Measurements from ENCODE around the gene HAPSTR1. TPM values are rescaled to one million over a fixed set of nuclear protein-coding genes. Genes with fewer than 3 reads are reported as not detected.

HAPSTR1 gene
- total RNA-seq, 1 experiment from 2014 or later = 49.9 TPM

DNA sequence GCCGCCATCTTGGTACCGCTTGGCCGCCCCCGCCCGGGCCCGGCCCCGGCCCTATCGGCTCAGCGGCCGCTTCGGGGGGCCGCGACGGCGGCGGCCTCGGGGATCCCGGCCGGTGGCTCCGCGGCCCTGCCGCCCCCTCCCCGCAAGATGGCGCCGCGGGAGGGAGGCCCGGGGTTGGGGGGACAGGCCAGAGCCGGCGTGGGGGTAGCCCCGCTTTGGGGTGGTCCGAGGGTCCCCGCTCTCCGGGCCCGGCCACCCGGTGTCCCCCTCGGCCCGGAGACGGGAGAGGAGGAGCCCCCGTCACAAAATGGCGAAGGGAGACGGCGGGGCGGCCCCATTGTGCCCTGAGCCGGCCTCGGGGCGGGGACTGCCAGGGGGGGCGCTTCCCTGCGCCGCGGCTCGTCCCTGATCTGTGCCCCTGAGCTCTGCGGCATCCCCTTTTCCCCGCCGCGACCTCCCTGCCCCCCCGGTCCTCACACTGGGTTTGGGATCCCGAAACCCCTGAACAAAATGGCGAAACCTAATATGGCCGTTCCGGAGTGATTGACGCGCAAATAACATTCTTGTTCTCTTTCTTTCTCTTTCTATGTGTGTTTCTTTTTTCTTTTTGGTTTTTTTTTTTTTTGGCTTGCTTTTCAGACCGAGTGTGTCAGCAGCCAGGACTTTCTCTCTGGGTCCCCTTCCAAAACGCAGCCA lies 986 bp downstream of the HAPSTR1 start:
- no TSS peak for BruUV-seq (replicated peaks)
- DNase-seq (ENCODE audit: low read depth, low spot score) (no peak), ATAC-seq (peak; percentile 23)
- H3K4me3 ChIP-seq (ENCODE audit: low read depth in 2 of 2, low read length in 2 of 2) = peak overlapping the region; percentile 91 to 93
- peaks cover 31% of the 10 kb centered on the region for H3K4me1 ChIP-seq (ENCODE audit: control insufficient read depth, insufficient read depth, low read length)
- no peaks in the 10 kb centered on the region for H3K27me3 ChIP-seq (ENCODE audit: control insufficient read depth, insufficient read depth, low read length)
- TF ChIP-seq, protein P1, sequence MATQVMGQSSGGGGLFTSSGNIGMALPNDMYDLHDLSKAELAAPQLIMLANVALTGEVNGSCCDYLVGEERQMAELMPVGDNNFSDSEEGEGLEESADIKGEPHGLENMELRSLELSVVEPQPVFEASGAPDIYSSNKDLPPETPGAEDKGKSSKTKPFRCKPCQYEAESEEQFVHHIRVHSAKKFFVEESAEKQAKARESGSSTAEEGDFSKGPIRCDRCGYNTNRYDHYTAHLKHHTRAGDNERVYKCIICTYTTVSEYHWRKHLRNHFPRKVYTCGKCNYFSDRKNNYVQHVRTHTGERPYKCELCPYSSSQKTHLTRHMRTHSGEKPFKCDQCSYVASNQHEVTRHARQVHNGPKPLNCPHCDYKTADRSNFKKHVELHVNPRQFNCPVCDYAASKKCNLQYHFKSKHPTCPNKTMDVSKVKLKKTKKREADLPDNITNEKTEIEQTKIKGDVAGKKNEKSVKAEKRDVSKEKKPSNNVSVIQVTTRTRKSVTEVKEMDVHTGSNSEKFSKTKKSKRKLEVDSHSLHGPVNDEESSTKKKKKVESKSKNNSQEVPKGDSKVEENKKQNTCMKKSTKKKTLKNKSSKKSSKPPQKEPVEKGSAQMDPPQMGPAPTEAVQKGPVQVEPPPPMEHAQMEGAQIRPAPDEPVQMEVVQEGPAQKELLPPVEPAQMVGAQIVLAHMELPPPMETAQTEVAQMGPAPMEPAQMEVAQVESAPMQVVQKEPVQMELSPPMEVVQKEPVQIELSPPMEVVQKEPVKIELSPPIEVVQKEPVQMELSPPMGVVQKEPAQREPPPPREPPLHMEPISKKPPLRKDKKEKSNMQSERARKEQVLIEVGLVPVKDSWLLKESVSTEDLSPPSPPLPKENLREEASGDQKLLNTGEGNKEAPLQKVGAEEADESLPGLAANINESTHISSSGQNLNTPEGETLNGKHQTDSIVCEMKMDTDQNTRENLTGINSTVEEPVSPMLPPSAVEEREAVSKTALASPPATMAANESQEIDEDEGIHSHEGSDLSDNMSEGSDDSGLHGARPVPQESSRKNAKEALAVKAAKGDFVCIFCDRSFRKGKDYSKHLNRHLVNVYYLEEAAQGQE (IDR thresholded peaks at IDR 0.05; ENCODE audit: insufficient read depth in 1 of 2, low read depth in 2 of 2, low read length in 1 of 2) = no peak
- no peak for TF ChIP-seq TCF7L2 (IDR thresholded peaks at IDR 0.05; ENCODE audit: low read depth, low read length)
- no peak for TF ChIP-seq SIN3A (IDR thresholded peaks at IDR 0.05; ENCODE audit: borderline replicate concordance, insufficient read depth, low read depth, low read length)
- TF ChIP-seq, protein P2, sequence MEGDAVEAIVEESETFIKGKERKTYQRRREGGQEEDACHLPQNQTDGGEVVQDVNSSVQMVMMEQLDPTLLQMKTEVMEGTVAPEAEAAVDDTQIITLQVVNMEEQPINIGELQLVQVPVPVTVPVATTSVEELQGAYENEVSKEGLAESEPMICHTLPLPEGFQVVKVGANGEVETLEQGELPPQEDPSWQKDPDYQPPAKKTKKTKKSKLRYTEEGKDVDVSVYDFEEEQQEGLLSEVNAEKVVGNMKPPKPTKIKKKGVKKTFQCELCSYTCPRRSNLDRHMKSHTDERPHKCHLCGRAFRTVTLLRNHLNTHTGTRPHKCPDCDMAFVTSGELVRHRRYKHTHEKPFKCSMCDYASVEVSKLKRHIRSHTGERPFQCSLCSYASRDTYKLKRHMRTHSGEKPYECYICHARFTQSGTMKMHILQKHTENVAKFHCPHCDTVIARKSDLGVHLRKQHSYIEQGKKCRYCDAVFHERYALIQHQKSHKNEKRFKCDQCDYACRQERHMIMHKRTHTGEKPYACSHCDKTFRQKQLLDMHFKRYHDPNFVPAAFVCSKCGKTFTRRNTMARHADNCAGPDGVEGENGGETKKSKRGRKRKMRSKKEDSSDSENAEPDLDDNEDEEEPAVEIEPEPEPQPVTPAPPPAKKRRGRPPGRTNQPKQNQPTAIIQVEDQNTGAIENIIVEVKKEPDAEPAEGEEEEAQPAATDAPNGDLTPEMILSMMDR (IDR thresholded peaks at IDR 0.05) = no peak; the same call in 1 of the 2 replicates
- no peak; the same call in none of the 2 replicates for TF ChIP-seq POLR2AphosphoS5 (IDR thresholded peaks at IDR 0.05; ENCODE audit: low read depth, low read length)
- H3K9me3 ChIP-seq (ENCODE audit: control insufficient read depth, insufficient read depth, low read depth, low read length) = no peaks in the 10 kb centered on the region
- ChIA-PET CTCF (interaction anchor here (0.6 to 0.7 kb wide), 3 partner anchors 32 to 84 kb away, joined by 3 to 6 read pairs (median 3); no protein-coding TSS in a partner anchor), POLR2A (no interaction called here)
- in situ Hi-C loops (cut with HindIII; ENCODE audit: low pct_unique_long_range_greater_than_20kb, low sequenced_read_pairs) (no loop called here), intact Hi-C loops (cut with micrococcal nuclease; ENCODE audit: unreplicated experiment) (loop anchor here (10.0 kb wide), 1 partner anchor 138 kb away; no protein-coding TSS in a partner anchor)
- H3K36me3 ChIP-seq (ENCODE audit: control insufficient read depth, insufficient read depth, low read length) = peaks cover 29% of the 10 kb centered on the region
- peak overlapping the region; percentile 90 for H3K27ac ChIP-seq (ENCODE audit: low read length)

DNA sequence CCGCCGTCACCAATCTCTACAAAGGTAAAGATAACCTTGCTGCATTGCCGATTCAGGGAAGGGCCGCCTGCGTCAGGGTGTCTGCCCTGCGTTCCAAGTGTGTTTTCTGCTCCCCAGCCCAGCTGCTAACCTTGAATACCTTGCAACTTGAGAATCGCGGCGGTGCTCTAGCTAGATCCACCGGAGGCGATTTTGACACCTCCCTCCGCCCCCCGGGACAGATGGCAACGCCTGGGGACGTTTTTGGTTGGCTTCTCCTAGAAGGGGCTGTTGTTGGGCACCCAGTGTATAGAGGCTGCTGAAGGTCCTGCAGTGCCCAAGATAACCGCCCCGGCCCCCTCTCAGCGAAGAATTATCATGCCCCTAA lies 1.5 kb downstream of the HAPSTR1 start:
- intact Hi-C loops (cut with micrococcal nuclease; ENCODE audit: unreplicated experiment) = loop anchor here (10.0 kb wide), 1 partner anchor 138 kb away; no protein-coding TSS in a partner anchor
- Histone ChIP-seq H3K36me3 (ENCODE audit: control insufficient read depth, insufficient read depth, low read length) (peaks cover 29% of the 10 kb centered on the region), H3K27me3 (ENCODE audit: control insufficient read depth, insufficient read depth, low read length) (no peaks in the 10 kb centered on the region), H3K4me1 (ENCODE audit: control insufficient read depth, insufficient read depth, low read length) (peaks cover 36% of the 10 kb centered on the region), H3K27ac (ENCODE audit: low read length) (peak overlapping the region; percentile 90), H3K4me3 (ENCODE audit: low read depth in 2 of 2, low read length in 2 of 2) (peak overlapping the region; percentile 91 to 93), H3K9me3 (ENCODE audit: control insufficient read depth, insufficient read depth, low read depth, low read length) (no peaks in the 10 kb centered on the region)
- DNase-seq (ENCODE audit: low read depth, low spot score) = no peak
- TF ChIP-seq, protein P2 (IDR thresholded peaks at IDR 0.05) = no peak
- TF ChIP-seq TCF7L2 (IDR thresholded peaks at IDR 0.05; ENCODE audit: low read depth, low read length) = no peak
- no peak for TF ChIP-seq SIN3A (IDR thresholded peaks at IDR 0.05; ENCODE audit: borderline replicate concordance, insufficient read depth, low read depth, low read length)
- no TSS peak for BruUV-seq (replicated peaks)
- POLR2A ChIA-PET = no interaction called here
- CTCF ChIA-PET = interaction anchor here (0.6 kb wide), 2 partner anchors 33 to 84 kb away, joined by 3 to 6 read pairs; no protein-coding TSS in a partner anchor
- in situ Hi-C loops (cut with HindIII; ENCODE audit: low pct_unique_long_range_greater_than_20kb, low sequenced_read_pairs) = no loop called here
- no peak for ATAC-seq

Data from Panc1 (cell line).